Endothelial cell of umbilical vein (primary cell): Measurements from ENCODE around the gene YIPF1. TPM values are rescaled to one million over a fixed set of nuclear protein-coding genes. Genes with fewer than 3 reads are reported as not detected.

Source experiments
- Bru-seq: library from RNA; stranded (reverse); fragments of 400-500 nt; gene quantifications from one replicate; lab custom pipeline; 2021; lab: Mats Ljungman, UMichigan
- BruChase-seq, 2 experiments: library from RNA; stranded (reverse); fragments of 400-500 nt; gene quantifications; one replicate each; lab custom pipeline; 2021; lab: Mats Ljungman, UMichigan
- BruUV-seq: library from RNA; stranded (reverse); fragments of 400-500 nt; replicated peaks from 2 replicates; lab custom pipeline; 2021; lab: Mats Ljungman, UMichigan
- CTCF ChIA-PET: fragments of 300-600, 350-600 bp; sonication (Branson Sonifier 250); formaldehyde crosslinking; loops from one replicate; lab custom pipeline; 2021; ENCODE audit warnings: antibody characterized with exemption, inconsistent platforms; lab: Charles Lee
- POLR2A ChIA-PET: fragments of 300-600, 350-600 bp; sonication (Branson Sonifier 250); formaldehyde crosslinking; loops from one replicate; lab custom pipeline; 2021; ENCODE audit warnings: antibody characterized with exemption, inconsistent platforms; lab: Charles Lee
- DNase-seq: peaks from one replicate; pipeline ENCODE4 v3.0.0-alpha.2; 2011; ENCODE audit warnings: low read depth, low spot score
- FAIRE-seq: peaks from 2 replicates; lab custom pipeline; 2011; peaks lifted over from hg19 to GRCh38; lab: Jason Lieb, UNC
- H2AFZ ChIP-seq: 2 replicates; pipeline ENCODE4 v1.6.0; 2012; ENCODE audit warnings: low read depth, low read length, control low read depth, inconsistent platforms
- H3K27ac ChIP-seq: 2 replicates; pipeline ENCODE4 v1.5.1; 2011; ENCODE audit warnings: low read depth, mild to moderate bottlenecking, control low read depth, low read length, moderate library complexity; ENCODE audit not compliant: insufficient read depth
- H3K27me3 ChIP-seq, 2 experiments: 2 replicates each; pipeline versions ENCODE4 v1.6.0 to v1.6.1; 2011; ENCODE audit warnings: low read length in 2 of 2, mixed read lengths in 1 of 2; ENCODE audit not compliant: control insufficient read depth in 2 of 2, insufficient read depth in 2 of 2
- H3K36me3 ChIP-seq, 2 experiments: 2 replicates in 1 of 2; 3 replicates in 1 of 2; pipeline ENCODE4 v1.5.1; 2011; ENCODE audit warnings: low read length in 2 of 2, mild to moderate bottlenecking in 1 of 2, moderate library complexity in 1 of 2; ENCODE audit not compliant: control insufficient read depth in 2 of 2, insufficient read depth in 2 of 2; ENCODE audit errors: extremely low read depth in 1 of 2
- H3K4me1 ChIP-seq: 3 replicates; pipeline ENCODE4 v1.5.1; 2011; ENCODE audit warnings: mild to moderate bottlenecking, low read length; ENCODE audit not compliant: control insufficient read depth, insufficient read depth; ENCODE audit errors: extremely low read depth
- H3K4me2 ChIP-seq: 2 replicates; pipeline ENCODE4 v1.6.1; 2011; ENCODE audit warnings: low read length, control low read depth, mixed read lengths; ENCODE audit not compliant: insufficient read depth
- H3K4me3 ChIP-seq, 3 experiments: fragments of 200-600 bp in 1 of 3; sonication (generic), shearing (Covaris generic) in 1 of 3; replicated peaks in 1 of 3; 2 replicates each; pipeline ENCODE4 v1.5.1; 2011 to 2016; ENCODE audit warnings: control low read depth in 3 of 3, low read length in 3 of 3, mild to moderate bottlenecking in 2 of 3, inconsistent platforms in 1 of 3, low read depth in 1 of 3, moderate library complexity in 1 of 3; ENCODE audit not compliant: insufficient read depth in 1 of 3
- H3K79me2 ChIP-seq: 2 replicates; pipeline ENCODE4 v1.6.0; 2012; ENCODE audit warnings: low read length, inconsistent platforms; ENCODE audit not compliant: control insufficient read depth, insufficient read depth
- H3K9ac ChIP-seq: replicated peaks from 2 replicates; pipeline ENCODE3; 2011; ENCODE audit warnings: low read length, control low read depth; ENCODE audit not compliant: insufficient read depth; ENCODE audit errors: extremely low read depth
- H3K9me1 ChIP-seq: replicated peaks from 3 replicates; pipeline ENCODE4 v1.6.0; 2011; ENCODE audit warnings: mild to moderate bottlenecking, low read length; ENCODE audit not compliant: control insufficient read depth, insufficient read depth; ENCODE audit errors: extremely low read depth
- H3K9me3 ChIP-seq: replicated peaks from 2 replicates; pipeline ENCODE4 v1.5.1; 2012; ENCODE audit warnings: low read length, inconsistent platforms; ENCODE audit not compliant: control insufficient read depth, insufficient read depth
- H4K20me1 ChIP-seq: replicated peaks from 2 replicates; pipeline ENCODE3; 2011; ENCODE audit warnings: mild to moderate bottlenecking, low read length; ENCODE audit not compliant: control insufficient read depth, insufficient read depth; ENCODE audit errors: extremely low read depth
- EZH2 ChIP-seq: IDR thresholded peaks from 2 replicates; pipeline ENCODE4 v1.6.1; 2012; ENCODE audit warnings: borderline replicate concordance, low read depth, mild to moderate bottlenecking, moderate library complexity, low read length, inconsistent platforms; ENCODE audit not compliant: severe bottlenecking
- POLR2A ChIP-seq: IDR thresholded peaks from 2 replicates; pipeline ENCODE4 v1.6.1; 2012; ENCODE audit warnings: low read depth, mild to moderate bottlenecking, control low read depth, low read length
- POLR2AphosphoS5 ChIP-seq: IDR thresholded peaks from 2 replicates; pipeline ENCODE4 v1.6.1; 2012; ENCODE audit warnings: low read depth, mild to moderate bottlenecking, control low read depth, low read length, moderate library complexity; ENCODE audit not compliant: insufficient read depth
- dilution Hi-C: fragments of 300-500 bp; cut with MboI; formaldehyde crosslinking; loops from one replicate; pipeline ENCODE4 v1.15.0; 2019; ENCODE audit warnings: low sequenced_read_pairs; ENCODE audit not compliant: extremely low pct_ligation_motif_present
- intact Hi-C: fragments of 100-400 bp; cut with micrococcal nuclease; formaldehyde crosslinking; loops from one replicate; pipeline ENCODE4 v1.10.0; 2022
- long read RNA-seq: library from polyadenylated mRNA; stranded (forward); transcript quantifications from one replicate; pipeline ENCODE4 v2.0.0, GENCODE V29; 2021
- polyA minus RNA-seq, 3 experiments: library from RNA; depleted of rRNA, polyadenylated mRNA; stranded (reverse); fragments of >200 nt; gene quantifications; 1 replicate in 1 of 3; 2 replicates in 2 of 3; pipeline ENCODE4 v1.2.3, GENCODE V29; 2011
- polyA plus RNA-seq, 4 experiments: library from polyadenylated mRNA; depleted of rRNA in 3 of 4; stranded (reverse) in 3 of 4; unstranded in 1 of 4; fragments of >200 nt; gene quantifications; 2 replicates each; pipeline versions ENCODE4 v1.2.1 to v1.2.3, GENCODE V29; 2011 to 2012; ENCODE audit warnings: missing spikeins in 1 of 4
- total RNA-seq: library from RNA; stranded (reverse); gene quantifications from 2 replicates; pipeline ENCODE4 v1.2.3, GENCODE V29; 2021

YIPF1 gene
- total RNA-seq (14.8 TPM in 2 replicates), polyA plus RNA-seq (26.2 and 28.1 TPM in 2 replicates), polyA minus RNA-seq (25.5 and 29.5 TPM in 2 replicates), Bru-seq, nascent RNA (percentile 54 among the genes with signal in this experiment), BruChase-seq, experiment 1, labeled RNA remaining after a 6-hour chase (percentile 56 among the genes with signal in this experiment), BruChase-seq, experiment 2, labeled RNA remaining after a 2-hour chase (percentile 54 among the genes with signal in this experiment)
- polyA plus RNA-seq (2011; cell fraction: cytosol; rRNA removed) = 20.5 and 23.6 TPM in 2 replicates
- polyA plus RNA-seq (2011; cell fraction: nucleus; rRNA removed) = 19.9 and 21.6 TPM in 2 replicates
- 15.1 and 18.8 TPM in 2 replicates for polyA plus RNA-seq (2012)
- polyA minus RNA-seq (2011; cell fraction: cytosol; rRNA and poly(A)+ RNA removed) = 6.6 TPM
- polyA minus RNA-seq (2011; cell fraction: nucleus; rRNA and poly(A)+ RNA removed) = 6.6 and 9.8 TPM in 2 replicates
- long read RNA-seq, transcript YIPF1-203 (11 exons, 1,602 nt) = major isoform, 17 of 331 reads
- long read RNA-seq, partial matches to known transcripts = 1 of 331 reads
- long read RNA-seq, other reads (novel, unspliced or antisense) = 309 of 331 reads

- CTCF ChIA-PET = interaction anchor here (0.8 to 2.0 kb wide), 5 partner anchors 11 to 70 kb away, joined by 3 to 16 read pairs (median 5); partner anchors contain the start of gene IFT25
Measured at GRCh38 chr1:53889304-53890298, at the start of gene YIPF1. Gene YIPF1, minus strand, starts transcription at chr1:53889797. Its CDS starts 860 bp downstream, at chr1:53888937.

More at GRCh38 chr1:53889304-53890298, at the start of gene YIPF1:
- BruUV-seq = TSS peak; percentile 44
- H3K4me2 ChIP-seq = peak within 1 kb of the TSS; percentile 77
- DNase-seq (peak; percentile 88), FAIRE-seq (peak; percentile 94)
- H2AFZ ChIP-seq = peak within 1 kb of the TSS; percentile 79
- peak within 1 kb of the TSS; percentile 37 for H3K9ac ChIP-seq
- no peaks in the 10 kb centered on the region for H3K79me2 ChIP-seq
- H3K9me3 ChIP-seq = no peaks in the 10 kb centered on the region
- H3K4me3 ChIP-seq = peak within 1 kb of the TSS; percentile 36 to 86 (median 67)
- no peaks in the 10 kb centered on the region for H4K20me1 ChIP-seq
- H3K9me1 ChIP-seq = no peaks in the 10 kb centered on the region
- peaks cover 8% of the 10 kb centered on the region for H3K4me1 ChIP-seq
- H3K27me3 ChIP-seq = no peaks in the 10 kb centered on the region
- intact Hi-C loops (loop anchor here (1.0 to 2.0 kb wide), 2 partner anchors 51 to 56 kb away; partner anchors contain the start of genes IFT25 and NDC1), dilution Hi-C loops (no loop called here)
- POLR2A ChIA-PET = no interaction called here
- H3K27ac ChIP-seq = no peak within 1 kb of the TSS
- H3K36me3 ChIP-seq = no peaks in the 10 kb centered on the region
- TF ChIP-seq POLR2AphosphoS5 (peak; percentile 78), POLR2A (peak; percentile 78), EZH2 (no peak)
